ENCODE results near the gene SH3BGRL. TPM values are rescaled to one million over a fixed set of nuclear protein-coding genes. Genes with fewer than 3 reads are reported as not detected.
"Not testable (repeated sequence)": the region's sequence is repeated elsewhere in the genome, so short reads cannot be mapped to it uniquely, and the experiment has no call there.

Gene SH3BGRL
- total RNA-seq, 2 donors from 2014 or later: 55.2 to 87.5 TPM

- ATAC-seq (no peak), DNase-seq (no peak)
- intact Hi-C loops (cut with DNase I, micrococcal nuclease): no loop called here
These were observed 54.0 kb downstream of the SH3BGRL start for GRCh38 chrX:81255876-81256275.

- intact Hi-C loops (cut with DNase I, micrococcal nuclease): no loop called here
- DNase-seq (no peak), ATAC-seq (no peak)
These were observed 55.9 kb downstream of the SH3BGRL start for GRCh38 chrX:81257817-81258216.

- intact Hi-C loops (cut with DNase I, micrococcal nuclease): no loop called here
- DNase-seq (no peak), ATAC-seq (no peak)
These were observed 57.3 kb downstream of the SH3BGRL start for GRCh38 chrX:81259020-81259713.

GRCh38 chrX:81259714-81260395, 58.0 kb downstream of the SH3BGRL start:
- ATAC-seq: no peak
- no peak for DNase-seq
- intact Hi-C loops (cut with DNase I, micrococcal nuclease): no loop called here

- ATAC-seq: no peak
- intact Hi-C loops (cut with DNase I, micrococcal nuclease): no loop called here
- no peak for DNase-seq
These were observed 59.7 kb downstream of the SH3BGRL start for GRCh38 chrX:81261576-81261975.

- DNase-seq (no peak), ATAC-seq (peak; percentile 30)
- intact Hi-C loops (cut with DNase I, micrococcal nuclease): no loop called here
These were observed 61.2 kb downstream of the SH3BGRL start for GRCh38 chrX:81263059-81263458.

GRCh38 chrX:81278616-81279015, 76.7 kb downstream of the SH3BGRL start:
- intact Hi-C loops (cut with DNase I, micrococcal nuclease): no loop called here
- DNase-seq: no peak
- no peak for ATAC-seq

- intact Hi-C loops (cut with DNase I, micrococcal nuclease): no loop called here
- ATAC-seq (no peak), DNase-seq (no peak)
These were observed 78.2 kb downstream of the SH3BGRL start for GRCh38 chrX:81280148-81280547.

GRCh38 chrX:81286075-81286474, 84.2 kb downstream of the SH3BGRL start:
- DNase-seq (no peak), ATAC-seq (no peak)
- intact Hi-C loops (cut with DNase I, micrococcal nuclease): no loop called here

- no peak for ATAC-seq
- intact Hi-C loops (cut with DNase I, micrococcal nuclease): no loop called here
- no peak for DNase-seq
These were observed 84.7 kb downstream of the SH3BGRL start for GRCh38 chrX:81286608-81287007.

GRCh38 chrX:81291996-81292395, 90.1 kb downstream of the SH3BGRL start:
- DNase-seq: no peak
- no peak for ATAC-seq
- intact Hi-C loops (cut with DNase I, micrococcal nuclease): no loop called here

GRCh38 chrX:81294101-81294500, 92.2 kb downstream of the SH3BGRL start:
- intact Hi-C loops (cut with DNase I, micrococcal nuclease): no loop called here
- no peak for DNase-seq
- no peak for ATAC-seq

- ATAC-seq (no peak), DNase-seq (no peak)
- intact Hi-C loops (cut with DNase I, micrococcal nuclease): no loop called here
These were observed 100.0 kb downstream of the SH3BGRL start for GRCh38 chrX:81301877-81302276.

- intact Hi-C loops (cut with DNase I, micrococcal nuclease): no loop called here
These were observed 102.7 kb downstream of the SH3BGRL start for GRCh38 chrX:81304563-81304962.

GRCh38 chrX:81305240-81305639, 103.3 kb downstream of the SH3BGRL start:
- DNase-seq (no peak), ATAC-seq (no peak)
- intact Hi-C loops (cut with DNase I, micrococcal nuclease): no loop called here

More at GRCh38 chrX:81304563-81304962, 102.7 kb downstream of the SH3BGRL start:
- DNase-seq (no peak), ATAC-seq (no peak)

- no peak for ATAC-seq
- no peak for DNase-seq
These were observed 106.4 kb downstream of the SH3BGRL start for GRCh38 chrX:81308086-81308829.

GRCh38 chrX:81316163-81316562, 114.3 kb downstream of the SH3BGRL start:
- DNase-seq: no peak
- intact Hi-C loops (cut with DNase I, micrococcal nuclease): no loop called here
- no peak for ATAC-seq

More at GRCh38 chrX:81308086-81308829, 106.4 kb downstream of the SH3BGRL start:
- intact Hi-C loops (cut with DNase I, micrococcal nuclease): no loop called here

- ATAC-seq; intact Hi-C loops (cut with DNase I, micrococcal nuclease): not testable (repeated sequence)
These were observed 129.8 kb downstream of the SH3BGRL start for GRCh38 chrX:81331653-81332052.

GRCh38 chrX:81336455-81337152, 134.7 kb downstream of the SH3BGRL start:
- ATAC-seq (no peak), DNase-seq (no peak)
- intact Hi-C loops (cut with DNase I, micrococcal nuclease): no loop called here

More at GRCh38 chrX:81331653-81332052, 129.8 kb downstream of the SH3BGRL start:
- not testable (repeated sequence) for DNase-seq

Measured in left colon (tissue), 2 donors.